ENCODE measurements around the gene SH3D19. TPM values are rescaled to one million over a fixed set of nuclear protein-coding genes. Genes with fewer than 3 reads are reported as not detected.
"Not testable (repeated sequence)": the region's sequence is repeated elsewhere in the genome, so short reads cannot be mapped to it uniquely, and the experiment has no call there.

The SH3D19 gene
- total RNA-seq, 1 donor from 2014 or later, result 155 TPM

DNA sequence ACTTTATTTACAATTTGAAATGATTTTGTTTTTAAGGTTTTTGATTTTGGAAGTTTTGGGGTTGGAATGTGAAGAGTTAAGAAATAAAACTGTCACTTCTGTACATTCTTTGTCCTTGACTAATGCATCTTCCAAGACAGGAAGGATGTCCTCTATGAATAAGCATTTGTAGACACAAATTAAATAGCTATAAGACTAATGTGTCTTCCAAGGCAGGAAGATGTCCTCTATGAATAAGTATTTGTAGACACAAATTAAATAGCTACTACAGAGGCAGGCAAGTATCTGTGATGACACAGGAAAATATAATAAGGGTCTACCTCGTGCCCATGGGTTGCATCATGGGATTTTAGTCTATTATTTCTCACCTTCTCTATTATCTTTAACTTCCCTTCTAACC is 33.9 kb downstream of the SH3D19 start:
- intact Hi-C loops (cut with DNase I), result no loop called here

GRCh38 chr4:151287409-151287808 is 38.0 kb downstream of the SH3D19 start:
- intact Hi-C loops (cut with DNase I), result no loop called here
- ATAC-seq (no peak), DNase-seq (ENCODE audit: low spot score) (no peak)

More for the DNA sequence above, 33.9 kb downstream of the SH3D19 start:
- DNase-seq (ENCODE audit: low spot score) (no peak), ATAC-seq (no peak)

DNA sequence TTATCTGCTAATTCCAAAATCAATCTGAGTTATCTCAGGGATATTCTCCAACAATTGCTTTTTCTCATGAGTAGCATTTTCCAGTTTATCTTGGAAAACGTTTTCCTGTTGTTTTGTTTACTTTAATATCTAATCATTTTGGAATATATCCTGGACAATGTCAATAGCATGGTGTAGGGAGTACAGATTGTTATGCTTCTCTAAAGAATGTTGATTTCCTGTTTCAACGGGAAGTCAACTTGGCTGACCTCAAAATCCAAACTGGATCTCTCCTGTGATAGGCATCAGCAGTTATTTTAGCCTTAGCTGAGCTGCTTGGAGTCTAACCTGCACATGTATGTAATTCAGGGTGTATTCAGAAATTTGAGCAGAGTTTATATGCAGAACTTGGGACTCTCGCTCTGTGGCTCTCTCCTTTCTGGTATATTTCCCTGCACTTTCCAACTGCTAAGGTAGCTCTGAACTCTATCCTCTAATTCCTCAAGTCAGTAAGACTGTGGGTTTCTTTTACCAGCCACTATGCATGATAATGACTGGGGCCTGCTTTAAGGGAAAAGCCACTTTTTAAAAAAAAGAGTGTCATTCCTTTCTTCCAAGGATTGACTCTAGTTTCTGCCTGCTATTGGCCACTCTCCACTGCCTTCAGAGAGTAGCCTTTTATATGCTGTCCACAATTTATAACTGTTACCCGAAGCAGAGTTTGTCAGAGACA is 40.7 kb downstream of the SH3D19 start:
- DNase-seq (ENCODE audit: low spot score) (no peak), ATAC-seq (no peak)
- intact Hi-C loops (cut with DNase I), result no loop called here

DNA sequence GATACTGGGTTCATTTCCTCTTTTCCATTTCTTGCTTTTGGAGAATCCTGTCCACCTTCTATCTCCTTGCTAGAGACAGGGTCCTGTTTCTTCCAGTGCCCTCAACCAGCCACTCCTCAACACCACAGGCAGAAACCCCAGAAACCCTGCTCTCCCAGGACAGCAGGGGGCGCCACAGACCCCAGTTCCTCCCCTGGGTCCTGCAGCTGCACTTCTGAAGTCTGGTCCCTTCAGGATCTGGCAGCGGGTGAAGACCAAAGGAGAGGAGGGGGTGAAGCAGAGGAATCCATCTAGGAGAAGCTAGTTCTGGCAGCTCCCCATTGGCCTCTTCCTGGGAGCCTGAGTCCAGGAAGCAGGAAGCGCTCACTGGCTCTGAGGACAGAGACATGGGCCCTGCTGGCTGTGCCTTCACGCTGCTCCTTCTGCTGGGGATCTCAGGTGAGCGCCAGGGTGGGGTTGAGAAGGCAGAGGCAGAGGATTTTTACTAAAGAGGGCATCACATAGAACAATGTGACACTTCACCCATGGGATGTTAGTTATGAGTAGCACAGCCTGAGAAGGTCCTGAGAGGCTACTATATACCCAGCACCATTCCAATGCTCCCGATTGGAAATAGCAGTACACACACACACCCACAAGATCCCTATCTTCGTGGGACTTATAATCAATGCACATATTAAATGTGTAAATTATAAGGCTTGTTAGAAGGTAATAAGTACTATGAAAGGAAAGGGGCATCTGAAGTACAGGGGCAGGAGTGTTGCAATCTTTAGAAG is 48.4 kb downstream of the SH3D19 start, which contains the start of gene PRSS48:
Gene PRSS48 (plus strand): TSS at position 375 of the 776 bp plus-strand sequence. CDS start 12 bp downstream, at position 387.
- peak; percentile 70 for DNase-seq (ENCODE audit: low spot score)
- intact Hi-C loops (cut with DNase I), result no loop called here
- ATAC-seq, result peak; percentile 66

DNA sequence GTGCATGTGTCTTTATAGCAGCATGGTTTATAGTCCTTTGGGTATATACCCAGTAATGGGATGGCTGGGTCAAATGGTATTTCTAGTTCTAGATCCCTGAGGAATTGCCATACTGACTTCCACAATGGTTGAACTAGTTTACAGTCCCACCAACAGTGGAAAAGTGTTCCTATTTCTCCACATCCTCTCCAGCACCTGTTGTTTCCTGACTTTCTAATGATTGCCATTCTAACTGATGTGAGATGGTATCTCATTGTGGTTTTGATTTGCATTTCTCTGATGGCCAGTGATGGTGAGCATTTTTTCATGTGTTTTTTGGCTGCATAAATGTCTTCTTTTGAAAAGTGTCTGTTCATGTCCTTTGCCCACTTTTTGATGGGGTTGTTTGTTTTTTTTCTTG is 56.5 kb downstream of the SH3D19 start:
- ATAC-seq; DNase-seq (ENCODE audit: low spot score); intact Hi-C loops (cut with DNase I): not testable (repeated sequence)

GRCh38 chr4:151267822-151268535 is 57.4 kb downstream of the SH3D19 start:
- ATAC-seq (no peak), DNase-seq (ENCODE audit: low spot score) (no peak)
- intact Hi-C loops (cut with DNase I), result no loop called here

- ATAC-seq (no peak), DNase-seq (ENCODE audit: low spot score) (no peak)
- intact Hi-C loops (cut with DNase I), result no loop called here
Measured at GRCh38 chr4:151267104-151267503, 58.3 kb downstream of the SH3D19 start.

- intact Hi-C loops (cut with DNase I), result no loop called here
- no peak for ATAC-seq
- DNase-seq (ENCODE audit: low spot score), result no peak
Measured at GRCh38 chr4:151266497-151266896, 58.9 kb downstream of the SH3D19 start.

DNA sequence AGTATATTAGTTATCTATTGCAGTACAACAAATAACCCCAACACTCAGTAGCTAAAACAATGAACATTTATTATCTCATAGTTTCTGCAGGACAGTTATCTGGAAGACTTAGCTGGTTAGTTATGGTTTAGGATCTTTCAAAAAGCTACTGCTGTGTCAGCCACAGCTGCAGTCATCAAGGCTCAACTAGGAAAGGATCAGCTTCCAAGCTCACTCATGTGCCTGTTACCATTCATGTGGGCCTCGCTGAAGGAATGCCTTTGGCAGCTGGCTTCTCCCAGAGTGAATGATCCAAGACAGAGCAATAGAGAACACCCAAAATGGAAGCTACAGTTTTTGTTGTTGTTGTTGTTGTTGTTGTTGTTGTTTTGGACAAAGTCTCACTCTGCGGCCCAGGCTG is 62.0 kb downstream of the SH3D19 start:
- ATAC-seq (peak; percentile 47), DNase-seq (ENCODE audit: low spot score) (no peak)
- intact Hi-C loops (cut with DNase I), result no loop called here

- ATAC-seq (no peak), DNase-seq (ENCODE audit: low spot score) (no peak)
- intact Hi-C loops (cut with DNase I), result no loop called here
Measured at GRCh38 chr4:151260526-151260925, 64.9 kb downstream of the SH3D19 start.

DNA sequence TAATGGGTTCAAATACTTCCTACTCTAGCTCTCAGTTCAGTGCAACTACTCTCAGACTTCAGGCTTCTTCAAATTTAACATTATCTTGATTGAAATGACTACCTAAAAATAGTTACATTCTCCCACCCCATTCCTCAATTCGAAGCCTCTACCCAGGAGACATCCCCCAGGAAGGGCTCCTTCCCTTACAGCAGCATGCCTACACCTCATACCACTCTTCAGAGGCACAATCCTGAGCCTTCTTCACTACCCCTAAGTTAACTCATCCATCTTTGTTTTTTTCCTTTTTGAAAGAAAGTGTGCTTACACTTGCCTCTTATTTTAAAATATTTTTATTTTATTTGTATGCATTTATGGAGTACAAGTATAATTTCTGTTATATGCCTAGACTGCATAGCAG is 65.7 kb downstream of the SH3D19 start:
- DNase-seq (ENCODE audit: low spot score), result no peak
- no peak for ATAC-seq
- intact Hi-C loops (cut with DNase I), result no loop called here

- ATAC-seq (no peak), DNase-seq (ENCODE audit: low spot score) (no peak)
- intact Hi-C loops (cut with DNase I), result no loop called here
Measured at GRCh38 chr4:151257704-151258103, 67.7 kb downstream of the SH3D19 start.

DNA sequence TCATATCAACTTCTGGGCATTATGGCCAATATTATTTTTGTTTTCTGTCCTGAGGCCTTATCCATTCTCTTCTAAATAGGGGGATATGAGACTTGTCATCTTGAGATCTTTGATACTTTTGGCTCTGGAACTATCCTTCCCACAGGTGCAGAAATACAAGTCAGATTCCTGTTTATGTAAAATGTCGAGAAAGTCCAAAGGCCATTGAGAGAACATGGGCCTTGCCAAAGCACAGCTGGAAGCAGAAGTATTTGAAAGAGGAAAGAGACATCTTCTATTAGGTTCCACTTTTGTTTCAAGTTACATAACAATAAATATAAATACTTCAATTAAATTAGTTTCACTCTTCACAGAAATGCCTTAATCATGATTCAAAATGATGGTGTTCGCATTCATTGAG is 69.3 kb downstream of the SH3D19 start:
- no peak for DNase-seq (ENCODE audit: low spot score)
- intact Hi-C loops (cut with DNase I), result no loop called here
- ATAC-seq, result no peak

DNA sequence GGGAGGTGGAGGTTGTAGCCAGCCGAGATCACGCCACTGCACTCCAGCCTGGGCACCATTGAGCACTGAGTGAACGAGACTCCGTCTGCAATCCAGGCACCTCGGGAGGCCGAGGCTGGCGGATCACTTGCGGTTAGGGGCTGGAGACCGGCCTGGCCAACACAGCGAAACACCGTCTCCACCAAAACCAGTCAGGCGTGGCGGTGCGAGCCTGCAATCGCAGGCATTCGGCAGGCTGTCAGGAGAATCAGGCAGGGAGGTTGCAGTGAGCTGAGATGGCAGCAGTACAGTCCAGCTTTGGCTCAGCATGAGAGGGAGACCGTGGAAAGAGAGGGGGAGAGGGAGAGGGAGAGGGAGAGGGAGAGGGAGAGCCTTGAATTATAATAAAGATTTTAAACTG is 69.7 kb downstream of the SH3D19 start:
- ATAC-seq; intact Hi-C loops (cut with DNase I); DNase-seq (ENCODE audit: low spot score): not testable (repeated sequence)

DNA sequence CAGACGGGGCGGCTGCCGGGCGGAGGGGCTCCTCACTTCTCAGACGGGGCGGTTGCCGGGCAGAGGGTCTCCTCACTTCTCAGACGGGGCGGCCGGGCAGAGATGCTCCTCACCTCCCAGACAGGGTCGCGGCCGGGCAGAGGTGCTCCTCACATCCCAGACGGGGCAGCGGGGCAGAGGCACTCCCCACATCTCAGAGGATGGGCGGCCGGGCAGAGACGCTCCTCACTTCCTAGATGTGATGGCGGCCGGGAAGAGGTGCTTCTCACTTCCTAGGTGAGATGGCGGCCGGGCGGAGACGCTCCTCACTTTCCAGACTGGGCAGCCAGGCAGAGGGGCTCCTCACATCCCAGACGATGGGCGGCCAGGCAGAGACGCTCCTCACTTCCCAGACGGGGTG is 70.2 kb downstream of the SH3D19 start:
- ATAC-seq; intact Hi-C loops (cut with DNase I); DNase-seq (ENCODE audit: low spot score): not testable (repeated sequence)

GRCh38 chr4:151251603-151252304 is 73.7 kb downstream of the SH3D19 start:
- no peak for DNase-seq (ENCODE audit: low spot score)
- intact Hi-C loops (cut with DNase I), result no loop called here
- no peak for ATAC-seq

DNA sequence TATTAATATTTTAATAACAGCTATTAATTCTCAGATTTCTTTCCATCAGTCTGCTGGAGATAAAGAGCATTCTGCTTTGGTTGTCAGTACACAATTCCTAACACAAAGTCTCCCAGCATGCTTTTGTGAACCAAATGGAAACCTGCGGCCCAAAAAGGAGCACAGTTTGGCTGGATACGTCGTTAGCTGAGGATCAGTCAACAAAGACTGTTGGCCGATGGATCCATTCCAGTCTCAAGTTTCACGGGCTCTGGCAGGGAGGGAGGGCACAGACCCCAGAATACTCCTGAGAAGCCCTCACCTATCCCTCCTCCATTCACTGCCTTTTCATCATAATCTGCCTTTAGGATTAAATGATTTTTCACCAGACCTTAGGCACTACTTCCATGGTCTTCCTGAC is 74.7 kb downstream of the SH3D19 start:
- DNase-seq (ENCODE audit: low spot score) (no peak), ATAC-seq (no peak)
- intact Hi-C loops (cut with DNase I), result no loop called here

- no peak for ATAC-seq
- DNase-seq (ENCODE audit: low spot score), result no peak
- intact Hi-C loops (cut with DNase I), result no loop called here
Measured at GRCh38 chr4:151248519-151248918, 76.9 kb downstream of the SH3D19 start.

DNA sequence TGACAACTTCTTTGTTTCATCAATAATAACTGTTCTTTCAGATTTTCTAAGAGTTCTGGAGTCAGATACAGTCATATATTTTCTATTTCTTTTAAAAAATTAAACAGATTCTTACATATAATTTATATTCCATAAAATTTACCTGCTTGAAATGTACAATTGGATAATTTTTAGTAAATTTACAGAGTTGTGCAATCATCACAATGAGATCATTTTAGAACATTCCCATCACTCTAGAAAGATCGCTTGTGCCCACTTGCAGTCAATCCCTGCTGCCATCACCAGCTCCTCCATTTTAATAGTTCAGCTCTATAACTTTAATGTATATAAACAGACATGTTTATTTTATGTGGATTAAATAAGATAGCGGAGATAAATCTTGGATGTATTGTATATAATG is 78.0 kb downstream of the SH3D19 start:
- ATAC-seq (no peak), DNase-seq (ENCODE audit: low spot score) (no peak)
- intact Hi-C loops (cut with DNase I), result no loop called here
